Naive thymus-derived CD8-positive, alpha-beta T cell (primary cell): ENCODE data around the gene PIGZ. TPM values are rescaled to one million over a fixed set of nuclear protein-coding genes. Genes with fewer than 3 reads are reported as not detected.

Experiments
- ATAC-seq, 2 donors: fragments of 150-1000 bp; cut with Tn5 transposase in 1 of 2; sonication (Bioruptor Pico), chemical (Tn5 transposase) in 1 of 2; 1 replicate in 1 of 2; 2 replicates in 1 of 2; pipeline ENCODE4 v1.10.0; 2021; ENCODE audit warnings: mild to moderate bottlenecking in 2 of 2, moderate library complexity in 2 of 2
- POLR2A ChIA-PET: fragments of 350-600 bp; sonication (Branson Sonifier 250); formaldehyde crosslinking; loops from one replicate; lab custom pipeline; 2021; ENCODE audit warnings: antibody characterized with exemption; lab: Charles Lee
- DNase-seq, 10 donors: peaks; one replicate each; pipeline versions ENCODE4 v3.0.0 to v3.0.0-alpha.2; 2020 to 2022
- H3K27ac Mint-ChIP-seq, 10 donors: one replicate each; pipeline ENCODE4 v1.8.0; 2020 to 2022; ENCODE audit warnings: mild to moderate bottlenecking in 10 of 10, mixed read lengths in 10 of 10, moderate library complexity in 4 of 10, inconsistent platforms in 1 of 10
- H3K27me3 Mint-ChIP-seq, 5 donors: one replicate each; pipeline ENCODE4 v1.8.0; 2021 to 2022; ENCODE audit warnings: mixed read lengths in 5 of 5
- H3K36me3 Mint-ChIP-seq, 3 donors: one replicate each; pipeline ENCODE4 v1.8.0; 2020 to 2022; ENCODE audit warnings: mixed read lengths in 3 of 3, mild to moderate bottlenecking in 2 of 3, inconsistent platforms in 1 of 3
- H3K4me1 Mint-ChIP-seq, 4 donors: one replicate each; pipeline ENCODE4 v1.8.0; 2021 to 2022; ENCODE audit warnings: mixed read lengths in 4 of 4
- H3K4me3 Mint-ChIP-seq, 10 donors: one replicate each; pipeline ENCODE4 v1.8.0; 2020 to 2022; ENCODE audit warnings: mild to moderate bottlenecking in 10 of 10, mixed read lengths in 10 of 10, moderate library complexity in 6 of 10, inconsistent platforms in 1 of 10
- H3K9me3 Mint-ChIP-seq, 9 donors: one replicate each; pipeline ENCODE4 v1.8.0; 2020 to 2022; ENCODE audit warnings: mixed read lengths in 9 of 9, mild to moderate bottlenecking in 3 of 9, inconsistent platforms in 1 of 9, moderate library complexity in 1 of 9
- polyA plus RNA-seq, 3 donors: library from polyadenylated mRNA; unstranded; fragments of 300-500 nt; fragmentation: Illumina TruSeq; gene quantifications; one replicate each; pipeline ENCODE4 v1.2.3, GENCODE V29; 2021
- total RNA-seq, 8 experiments: library from RNA in 2 of 8; stranded (reverse) in 2 of 8; gene quantifications; one replicate each; pipeline ENCODE4 v1.2.3 and lab custom pipeline; 2021 to 2026

Gene PIGZ
- total and polyA plus RNA-seq, 5 experiments from 2014 or later, result 0.13 to 0.55 (median 0.26) TPM; not detected in 1

GRCh38 chr3:196969660-196970546 is 1.3 kb upstream of the PIGZ start:
- Mint-ChIP-seq H3K4me3 (peak overlapping the region; percentile 49 to 87 (median 80)), H3K4me1 (peaks cover 3 to 12% (median 6%) of the 10 kb centered on the region in 4 donors), H3K9me3 (no peaks in the 10 kb centered on the region), H3K36me3 (no peaks in the 10 kb centered on the region), H3K27me3 (peaks cover 0 to 19% (median 14%) of the 10 kb centered on the region in 5 donors), H3K27ac (peak overlapping the region in 4 of 10 donors; percentile 7 to 76 (median 22))
- POLR2A ChIA-PET, result interaction anchor here (1.2 to 3.7 kb wide), 3 partner anchors 28 to 358 kb away, joined by 3 to 14 read pairs (median 3); partner anchors contain the start of gene NCBP2
- DNase-seq (peak; percentile 32 to 73 (median 66)), ATAC-seq (peak; percentile 75 to 82)

- Mint-ChIP-seq H3K4me1 (peaks cover 3 to 12% (median 6%) of the 10 kb centered on the region in 4 donors), H3K27ac (peak overlapping the region in 1 of 10 donors; percentile 22), H3K36me3 (no peaks in the 10 kb centered on the region), H3K27me3 (peaks cover 0 to 19% (median 10%) of the 10 kb centered on the region in 5 donors), H3K9me3 (no peaks in the 10 kb centered on the region), H3K4me3 (peak overlapping the region; percentile 71 to 94 (median 84))
- POLR2A ChIA-PET, result interaction anchor here (1.3 to 3.7 kb wide), 3 partner anchors 10 to 228 kb away, joined by 3 to 14 read pairs (median 6); partner anchors contain the start of gene NCBP2
- DNase-seq (peak in 7 of 10 donors; percentile 14 to 47 (median 38)), ATAC-seq (peak; percentile 51 to 63)
Measured at GRCh38 chr3:196969134-196969659, 564 bp upstream of the PIGZ start.

- peaks cover 3 to 12% (median 6%) of the 10 kb centered on the region in 4 donors for H3K4me1 Mint-ChIP-seq
- no peaks in the 10 kb centered on the region for H3K36me3 Mint-ChIP-seq
- H3K9me3 Mint-ChIP-seq, result no peaks in the 10 kb centered on the region
- no peak for ATAC-seq
- POLR2A ChIA-PET, result interaction anchor here (1.5 to 3.7 kb wide), 2 partner anchors 8 to 26 kb away, joined by 6 to 14 read pairs; partner anchors contain the start of gene NCBP2
- H3K27ac Mint-ChIP-seq, result peak overlapping the region in 2 of 10 donors; percentile 11 to 30
- peaks cover 0 to 19% (median 10%) of the 10 kb centered on the region in 5 donors for H3K27me3 Mint-ChIP-seq
- peak overlapping the region; percentile 42 to 78 (median 72) for H3K4me3 Mint-ChIP-seq
- DNase-seq, result no peak
Measured at GRCh38 chr3:196967412-196968232, 1.0 kb downstream of the PIGZ start.

GRCh38 chr3:196966526-196967401 is 1.9 kb downstream of the PIGZ start:
- no peaks in the 10 kb centered on the region for H3K9me3 Mint-ChIP-seq
- H3K4me3 Mint-ChIP-seq, result peak overlapping the region in 6 of 10 donors; percentile 4 to 76 (median 52)
- DNase-seq, result no peak
- POLR2A ChIA-PET, result no interaction called here
- H3K36me3 Mint-ChIP-seq, result no peaks in the 10 kb centered on the region
- peaks cover 3 to 12% (median 6%) of the 10 kb centered on the region in 4 donors for H3K4me1 Mint-ChIP-seq
- ATAC-seq, result no peak
- H3K27ac Mint-ChIP-seq, result peak overlapping the region in 1 of 10 donors; percentile 24
- H3K27me3 Mint-ChIP-seq, result peaks cover 0 to 19% (median 10%) of the 10 kb centered on the region in 5 donors

GRCh38 chr3:196965804-196966173 is 2.8 kb downstream of the PIGZ start:
- no peak for ATAC-seq
- H3K36me3 Mint-ChIP-seq, result no peaks in the 10 kb centered on the region
- no peak for DNase-seq
- H3K4me3 Mint-ChIP-seq, result no peak overlapping the region
- H3K27ac Mint-ChIP-seq, result no peak overlapping the region
- H3K4me1 Mint-ChIP-seq, result peaks cover 3 to 12% (median 6%) of the 10 kb centered on the region in 4 donors
- H3K9me3 Mint-ChIP-seq, result no peaks in the 10 kb centered on the region
- H3K27me3 Mint-ChIP-seq, result peaks cover 0 to 18% (median 10%) of the 10 kb centered on the region in 5 donors
- POLR2A ChIA-PET, result no interaction called here

- Mint-ChIP-seq H3K36me3 (no peaks in the 10 kb centered on the region), H3K9me3 (no peaks in the 10 kb centered on the region), H3K27me3 (peaks cover 0 to 18% (median 10%) of the 10 kb centered on the region in 5 donors), H3K4me3 (no peak overlapping the region), H3K4me1 (peaks cover 1 to 10% (median 6%) of the 10 kb centered on the region in 4 donors), H3K27ac (peak overlapping the region in 1 of 10 donors; percentile 38)
- DNase-seq (no peak), ATAC-seq (no peak)
- POLR2A ChIA-PET, result no interaction called here
Measured at GRCh38 chr3:196965112-196965803, 3.4 kb downstream of the PIGZ start.

GRCh38 chr3:196963631-196963953 is 5.0 kb downstream of the PIGZ start:
- Mint-ChIP-seq H3K9me3 (no peaks in the 10 kb centered on the region), H3K27me3 (peaks cover 0 to 18% (median 6%) of the 10 kb centered on the region in 5 donors), H3K36me3 (no peaks in the 10 kb centered on the region), H3K4me1 (peaks cover 0 to 7% (median 3%) of the 10 kb centered on the region in 4 donors), H3K27ac (no peak overlapping the region), H3K4me3 (no peak overlapping the region)
- ATAC-seq (no peak), DNase-seq (no peak)
- POLR2A ChIA-PET, result no interaction called here

- no peaks in the 10 kb centered on the region for H3K36me3 Mint-ChIP-seq
- H3K27me3 Mint-ChIP-seq, result peaks cover 0 to 18% (median 6%) of the 10 kb centered on the region in 5 donors
- DNase-seq (no peak), ATAC-seq (no peak)
- H3K4me1 Mint-ChIP-seq, result peaks cover 0 to 6% (median 3%) of the 10 kb centered on the region in 4 donors
- no peak overlapping the region for H3K4me3 Mint-ChIP-seq
- H3K9me3 Mint-ChIP-seq, result no peaks in the 10 kb centered on the region
- POLR2A ChIA-PET, result no interaction called here
- H3K27ac Mint-ChIP-seq, result peak overlapping the region in 1 of 10 donors; percentile 14
Measured at GRCh38 chr3:196962930-196963630, 5.6 kb downstream of the PIGZ start.

- Mint-ChIP-seq H3K36me3 (no peaks in the 10 kb centered on the region), H3K9me3 (no peaks in the 10 kb centered on the region), H3K4me1 (no peaks in the 10 kb centered on the region), H3K27me3 (peaks cover 0 to 11% (median 4%) of the 10 kb centered on the region in 5 donors), H3K4me3 (no peak overlapping the region), H3K27ac (peak overlapping the region in 1 of 10 donors; percentile 14)
- POLR2A ChIA-PET, result no interaction called here
- DNase-seq (no peak), ATAC-seq (no peak)
Measured at GRCh38 chr3:196962108-196962929, 6.3 kb downstream of the PIGZ start.

GRCh38 chr3:196954832-196955231 is 13.8 kb downstream of the PIGZ start:
- no peak for DNase-seq
- no peaks in the 10 kb centered on the region for H3K4me1 Mint-ChIP-seq
- H3K9me3 Mint-ChIP-seq, result no peaks in the 10 kb centered on the region
- H3K27me3 Mint-ChIP-seq, result peaks cover 0 to 6% (median 4%) of the 10 kb centered on the region in 5 donors
- POLR2A ChIA-PET, result no interaction called here
- ATAC-seq, result no peak
- H3K36me3 Mint-ChIP-seq, result no peaks in the 10 kb centered on the region
- H3K4me3 Mint-ChIP-seq, result no peak overlapping the region
- H3K27ac Mint-ChIP-seq, result no peak overlapping the region
